Fibroblast of lung (primary cell): ENCODE data around the gene BTBD9. TPM values are rescaled to one million over a fixed set of nuclear protein-coding genes. Genes with fewer than 3 reads are reported as not detected.

Source experiments
- DNase-seq, 2 donors: peaks; one replicate each; pipeline versions ENCODE4 v3.0.0 to v3.0.0-alpha.2; 2010; ENCODE audit warnings: low read depth in 2 of 2
- H2AFZ ChIP-seq: 2 replicates; pipeline ENCODE4 v1.5.1; 2012; ENCODE audit warnings: low read length, control low read depth, inconsistent platforms
- H3K27ac ChIP-seq: 2 replicates; pipeline ENCODE4 v1.5.1; 2011; ENCODE audit warnings: low read length, control low read depth; ENCODE audit not compliant: insufficient read depth
- H3K27me3 ChIP-seq: 2 replicates; pipeline ENCODE4 v1.5.1; 2011; ENCODE audit warnings: mild to moderate bottlenecking, low read length; ENCODE audit not compliant: control insufficient read depth, insufficient read depth
- H3K36me3 ChIP-seq: 2 replicates; pipeline ENCODE4 v1.5.1; 2011; ENCODE audit warnings: low read length; ENCODE audit not compliant: control insufficient read depth, insufficient read depth
- H3K4me1 ChIP-seq: 2 replicates; pipeline ENCODE4 v1.5.1; 2011; ENCODE audit warnings: low read length; ENCODE audit not compliant: control insufficient read depth, insufficient read depth; ENCODE audit errors: extremely low read depth
- H3K4me2 ChIP-seq: 2 replicates; pipeline ENCODE4 v1.5.1; 2011; ENCODE audit warnings: low read length, control low read depth; ENCODE audit not compliant: insufficient read depth; ENCODE audit errors: extremely low read depth
- H3K4me3 ChIP-seq, 4 experiments: fragments of 200-600 bp in 1 of 4; sonication (generic) in 1 of 4; replicated peaks in 1 of 4; 2 replicates each; pipeline ENCODE4 v1.5.1; 2011 to 2016; ENCODE audit warnings: low read length in 4 of 4, low read depth in 3 of 4, mild to moderate bottlenecking in 3 of 4, control low read depth in 2 of 4, inconsistent platforms in 1 of 4, mixed read lengths in 1 of 4; ENCODE audit not compliant: insufficient read depth in 1 of 4; ENCODE audit errors: control extremely low read depth in 1 of 4
- H3K79me2 ChIP-seq: 2 replicates; pipeline ENCODE4 v1.5.1; 2012; ENCODE audit warnings: mild to moderate bottlenecking, low read length, inconsistent platforms; ENCODE audit not compliant: control insufficient read depth, insufficient read depth
- H3K9ac ChIP-seq: 2 replicates; pipeline ENCODE4 v1.5.1; 2011; ENCODE audit warnings: mild to moderate bottlenecking, low read length, control low read depth; ENCODE audit not compliant: insufficient read depth
- H3K9me3 ChIP-seq: 2 replicates; pipeline ENCODE4 v1.5.1; 2012; ENCODE audit warnings: low read depth, low read length; ENCODE audit not compliant: control insufficient read depth, insufficient read depth
- H4K20me1 ChIP-seq: 2 replicates; pipeline ENCODE4 v1.5.1; 2011; ENCODE audit warnings: low read length; ENCODE audit not compliant: control insufficient read depth, insufficient read depth; ENCODE audit errors: extremely low read depth
- CTCF ChIP-seq, 2 donors: IDR thresholded peaks in 1 of 2; conservative IDR thresholded peaks in 1 of 2; 1 replicate in 1 of 2; 2 replicates in 1 of 2; pipeline ENCODE4 v1.5.1; 2011 to 2012; ENCODE audit warnings: low read length in 2 of 2, control low read depth in 1 of 2, inconsistent platforms in 1 of 2, low read depth in 1 of 2, mild to moderate bottlenecking in 1 of 2
- EZH2 ChIP-seq: IDR thresholded peaks from 2 replicates; pipeline ENCODE4 v1.5.1; 2012; ENCODE audit warnings: low read length, control low read depth, mild to moderate bottlenecking; ENCODE audit errors: missing control alignments
- polyA plus RNA-seq, 2 donors: library from polyadenylated mRNA; depleted of rRNA in 1 of 2; stranded (reverse) in 1 of 2; unstranded in 1 of 2; fragments of >200 nt; gene quantifications; 2 replicates each; pipeline ENCODE4 v1.2.1, GENCODE V29; 2011 to 2012; ENCODE audit warnings: missing spikeins in 1 of 2
- total RNA-seq: library from RNA; depleted of rRNA; stranded (reverse); fragments of >200 nt; gene quantifications from 2 replicates; pipeline ENCODE4 v1.2.1, GENCODE V29; 2014

Gene BTBD9
- total and polyA plus RNA-seq, 2 donors (not counting 1 experiment from before 2014, with no cell fraction given) = 7.7 to 13.4 TPM

GRCh38 chr6:38320843-38321242 lies 318.9 kb downstream of the BTBD9 start:
- Histone ChIP-seq H3K4me3 (no peak overlapping the region), H3K9ac (no peak overlapping the region), H3K27ac (no peak overlapping the region), H4K20me1 (no peaks in the 10 kb centered on the region), H3K36me3 (no peaks in the 10 kb centered on the region), H3K27me3 (no peaks in the 10 kb centered on the region), H3K4me2 (no peak overlapping the region), H2AFZ (no peak overlapping the region), H3K79me2 (no peaks in the 10 kb centered on the region), H3K4me1 (no peaks in the 10 kb centered on the region), H3K9me3 (no peaks in the 10 kb centered on the region)
- no peak for DNase-seq
- no peak for TF ChIP-seq EZH2
- no peak for TF ChIP-seq CTCF (conservative IDR thresholded peaks at IDR 0.05 in 1 of 2, IDR thresholded peaks at IDR 0.05 in 1 of 2; ENCODE audit: low read depth in 1 of 2, low read length in 2 of 2)

GRCh38 chr6:38320358-38320757 lies 319.4 kb downstream of the BTBD9 start:
- no peak overlapping the region for H3K4me3 ChIP-seq
- H3K27ac ChIP-seq = no peak overlapping the region
- no peaks in the 10 kb centered on the region for H3K79me2 ChIP-seq
- H4K20me1 ChIP-seq = no peaks in the 10 kb centered on the region
- H3K4me1 ChIP-seq = no peaks in the 10 kb centered on the region
- H3K9me3 ChIP-seq = no peaks in the 10 kb centered on the region
- no peaks in the 10 kb centered on the region for H3K27me3 ChIP-seq
- no peaks in the 10 kb centered on the region for H3K36me3 ChIP-seq
- no peak for DNase-seq
- H3K9ac ChIP-seq = no peak overlapping the region
- no peak overlapping the region for H3K4me2 ChIP-seq
- TF ChIP-seq EZH2 (no peak), CTCF (conservative IDR thresholded peaks at IDR 0.05 in 1 of 2, IDR thresholded peaks at IDR 0.05 in 1 of 2; ENCODE audit: low read depth in 1 of 2, low read length in 2 of 2) (no peak)
- no peak overlapping the region for H2AFZ ChIP-seq

- Histone ChIP-seq H3K4me1 (no peaks in the 10 kb centered on the region), H3K9me3 (no peaks in the 10 kb centered on the region), H3K9ac (no peak overlapping the region), H3K36me3 (no peaks in the 10 kb centered on the region), H4K20me1 (no peaks in the 10 kb centered on the region), H3K79me2 (no peaks in the 10 kb centered on the region), H2AFZ (no peak overlapping the region), H3K4me2 (no peak overlapping the region), H3K27me3 (no peaks in the 10 kb centered on the region), H3K27ac (no peak overlapping the region), H3K4me3 (no peak overlapping the region)
- TF ChIP-seq CTCF (conservative IDR thresholded peaks at IDR 0.05 in 1 of 2, IDR thresholded peaks at IDR 0.05 in 1 of 2; ENCODE audit: low read depth in 1 of 2, low read length in 2 of 2) = no peak
- no peak for TF ChIP-seq EZH2
- DNase-seq = peak in 1 of 2 donors; percentile 15
Observed at GRCh38 chr6:38319256-38320212, 320.2 kb downstream of the BTBD9 start.
